Gastrocnemius medialis (tissue), 4 donors: ENCODE data around the gene ACTN2. TPM values are rescaled to one million over a fixed set of nuclear protein-coding genes. Genes with fewer than 3 reads are reported as not detected.

Experiments used
- ATAC-seq, 2 donors: fragments of 150-250 bp; one replicate each; pipeline ENCODE4 v1.9.1; 2016
- DNase-seq, 2 donors: peaks; one replicate each; pipeline ENCODE4 v3.0.0-alpha.2; 2019
- H3K27ac ChIP-seq, 4 donors: fragments of 200-600 bp; sonication (generic); 1 replicate in 1 of 4; 2 replicates in 3 of 4; pipeline ENCODE4 v1.5.1; 2016 to 2018; ENCODE audit warnings: mild to moderate bottlenecking in 2 of 4, moderate library complexity in 1 of 4
- H3K27me3 ChIP-seq, 3 donors: fragments of 200-600 bp; sonication (generic) in 2 of 3; 1 replicate in 1 of 3; 2 replicates in 2 of 3; pipeline versions ENCODE4 v1.5.1 to v1.6.0; 2016 to 2019; ENCODE audit warnings: mild to moderate bottlenecking in 1 of 3, moderate library complexity in 1 of 3
- H3K36me3 ChIP-seq, 2 donors: fragments of 200-600 bp; sonication (generic) in 1 of 2; one replicate each; pipeline ENCODE4 v1.5.1; 2017 to 2018
- H3K4me1 ChIP-seq, 2 donors: fragments of 200-600 bp; sonication (generic) in 1 of 2; one replicate each; pipeline ENCODE4 v1.5.1; 2016 to 2017; ENCODE audit warnings: mild to moderate bottlenecking in 2 of 2
- H3K4me3 ChIP-seq, 4 donors: fragments of 200-600 bp; sonication (generic) in 3 of 4; 1 replicate in 1 of 4; 2 replicates in 3 of 4; pipeline ENCODE4 v1.5.1; 2016 to 2019; ENCODE audit warnings: mild to moderate bottlenecking in 2 of 4
- H3K9me3 ChIP-seq, 3 donors: fragments of 200-600 bp; sonication (generic) in 2 of 3; 1 replicate in 1 of 3; 2 replicates in 2 of 3; pipeline ENCODE4 v1.5.1; 2016 to 2019
- CTCF ChIP-seq, 5 experiments: fragments of 450-650 bp in 3 of 5; fragments of 200-600 bp in 2 of 5; sonication (generic) in 2 of 5; IDR thresholded peaks in 4 of 5; conservative IDR thresholded peaks in 1 of 5; 1 replicate in 4 of 5; 2 replicates in 1 of 5; pipeline ENCODE4 v1.5.1; 2016 to 2019; ENCODE audit warnings: antibody characterized with exemption in 5 of 5, mild to moderate bottlenecking in 3 of 5, moderate library complexity in 3 of 5
- POLR2A ChIP-seq, 2 donors: fragments of 450-650 bp; IDR thresholded peaks; one replicate each; pipeline ENCODE4 v1.6.1; 2017; ENCODE audit warnings: antibody characterized with exemption in 2 of 2, mild to moderate bottlenecking in 2 of 2, moderate library complexity in 2 of 2
- in situ Hi-C, 4 donors: fragments of 200-750 bp; cut with MboI; loops; one replicate each; pipeline versions ENCODE4 v1.15.0 to v1.8.0; 2017; ENCODE audit warnings: low sequenced_read_pairs in 4 of 4
- intact Hi-C: fragments of 100-400 bp; cut with DNase I; formaldehyde crosslinking; loops from one replicate; pipeline ENCODE4 v1.15.1; 2023; ENCODE audit warnings: low total_unique reads
- total RNA-seq, 4 donors: library from RNA; depleted of rRNA; stranded (reverse); fragments of >200 nt; gene quantifications; one replicate each; pipeline versions ENCODE4 v1.1.0 to v1.2.3, GENCODE V29; 2016

ACTN2 gene
- total RNA-seq, 4 donors from 2014 or later: 503 to 1,706 (median 1,214) TPM

- ATAC-seq: no peak
- Histone ChIP-seq H3K36me3 (peaks cover 5 to 91% of the 10 kb centered on the region in 2 donors), H3K27me3 (no peaks in the 10 kb centered on the region), H3K4me1 (no peaks in the 10 kb centered on the region), H3K4me3 (no peak overlapping the region), H3K9me3 (no peaks in the 10 kb centered on the region), H3K27ac (peak overlapping the region in 1 of 4 donors; percentile 83)
- DNase-seq: no peak
- in situ Hi-C loops: no loop called here
- intact Hi-C loops: no loop called here
- TF ChIP-seq CTCF (IDR thresholded peaks at IDR 0.05 in 4 of 5, conservative IDR thresholded peaks at IDR 0.05 in 1 of 5) (no peak), POLR2A (IDR thresholded peaks at IDR 0.05) (no peak)
Measured at GRCh38 chr1:236734141-236734765, 48.0 kb downstream of the ACTN2 start.

GRCh38 chr1:236736761-236737160, 50.5 kb downstream of the ACTN2 start:
- H3K4me1 ChIP-seq: no peaks in the 10 kb centered on the region
- intact Hi-C loops (no loop called here), in situ Hi-C loops (no loop called here)
- no peaks in the 10 kb centered on the region for H3K9me3 ChIP-seq
- no peak for ATAC-seq
- no peaks in the 10 kb centered on the region for H3K27me3 ChIP-seq
- peaks cover 3 to 97% of the 10 kb centered on the region in 2 donors for H3K36me3 ChIP-seq
- TF ChIP-seq CTCF (IDR thresholded peaks at IDR 0.05 in 4 of 5, conservative IDR thresholded peaks at IDR 0.05 in 1 of 5) (no peak), POLR2A (IDR thresholded peaks at IDR 0.05) (no peak)
- DNase-seq: no peak
- H3K4me3 ChIP-seq: no peak overlapping the region
- H3K27ac ChIP-seq: no peak overlapping the region

GRCh38 chr1:236741753-236742152, 55.5 kb downstream of the ACTN2 start:
- H3K4me1 ChIP-seq: no peaks in the 10 kb centered on the region
- no peak for DNase-seq
- in situ Hi-C loops: no loop called here
- H3K4me3 ChIP-seq: no peak overlapping the region
- H3K27ac ChIP-seq: peak overlapping the region in 3 of 4 donors; percentile 45 to 74 (median 68)
- H3K27me3 ChIP-seq: no peaks in the 10 kb centered on the region
- no peak for ATAC-seq
- TF ChIP-seq CTCF (IDR thresholded peaks at IDR 0.05 in 4 of 5, conservative IDR thresholded peaks at IDR 0.05 in 1 of 5) (no peak), POLR2A (IDR thresholded peaks at IDR 0.05) (no peak)
- H3K9me3 ChIP-seq: no peaks in the 10 kb centered on the region
- intact Hi-C loops: no loop called here
- peaks cover 0 to 97% of the 10 kb centered on the region in 2 donors for H3K36me3 ChIP-seq

GRCh38 chr1:236742421-236743160, 56.3 kb downstream of the ACTN2 start:
- peak overlapping the region; percentile 32 to 74 (median 56) for H3K27ac ChIP-seq

More at GRCh38 chr1:236742421-236743160, 56.3 kb downstream of the ACTN2 start:
- no peak overlapping the region for H3K4me3 ChIP-seq
- DNase-seq (peak in 1 of 2 donors; percentile 77), ATAC-seq (peak; percentile 44 to 84)
- no peaks in the 10 kb centered on the region for H3K4me1 ChIP-seq
- in situ Hi-C loops (no loop called here), intact Hi-C loops (no loop called here)
- H3K36me3 ChIP-seq: peaks cover 0 to 97% of the 10 kb centered on the region in 2 donors
- TF ChIP-seq POLR2A (IDR thresholded peaks at IDR 0.05) (no peak), CTCF (IDR thresholded peaks at IDR 0.05 in 4 of 5, conservative IDR thresholded peaks at IDR 0.05 in 1 of 5) (no peak)
- H3K27me3 ChIP-seq: no peaks in the 10 kb centered on the region
- H3K9me3 ChIP-seq: no peaks in the 10 kb centered on the region
